GM19099 (cell line): Measurements from ENCODE around the gene TLR8.
A peak's percentile ranks its signal among the peaks of the same experiment; 100 is the strongest.

Experiments
- POLR2A ChIP-seq: IDR thresholded peaks from 3 replicates; pipeline ENCODE4 v1.6.1; 2011; ENCODE audit warnings: low read depth; ENCODE audit not compliant: insufficient read length; ENCODE audit errors: extremely low read depth

Gene TLR8

DNA sequence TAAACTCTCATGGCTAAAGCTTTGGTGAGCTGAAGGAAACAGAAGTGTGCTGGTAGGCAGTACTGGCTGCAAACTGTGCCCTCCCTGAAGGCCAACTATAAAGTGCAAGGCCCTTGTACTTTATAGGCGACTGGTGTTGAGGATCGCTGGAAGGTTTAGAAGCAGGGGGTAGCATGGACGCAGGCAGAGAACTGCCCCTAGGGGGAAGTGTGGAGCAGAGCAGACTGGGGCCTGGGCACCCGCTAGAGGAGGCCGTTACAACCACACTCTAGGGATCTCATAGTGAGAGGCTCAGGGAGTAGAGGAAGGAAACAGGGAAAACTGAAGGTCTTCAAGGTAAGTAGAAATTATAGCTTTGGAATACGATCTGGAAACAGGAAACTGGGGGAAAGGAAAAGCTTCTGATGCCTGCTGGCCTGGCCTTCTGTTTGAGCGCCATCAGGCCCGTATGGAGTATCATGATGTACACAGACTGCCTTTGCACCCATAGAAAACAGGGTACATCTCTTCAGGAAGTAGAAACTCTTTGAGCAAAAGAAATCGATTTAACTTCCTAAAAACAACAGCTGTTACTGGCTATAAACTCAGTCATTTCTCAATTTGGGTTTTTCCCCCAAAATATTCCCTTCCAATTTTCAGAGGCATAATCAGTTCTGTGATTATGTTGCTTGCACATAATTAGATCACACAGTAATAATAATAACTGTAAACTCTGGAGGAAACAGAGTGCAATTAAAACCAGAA lies 44.6 kb downstream of the TLR8 start:
- peak; percentile 52 for TF ChIP-seq POLR2A

GRCh38 chrX:12951595-12951975 lies 45.2 kb downstream of the TLR8 start:
- no peak for TF ChIP-seq POLR2A

- no peak for TF ChIP-seq POLR2A
Measured at GRCh38 chrX:12953420-12953819, 47.0 kb downstream of the TLR8 start.

DNA sequence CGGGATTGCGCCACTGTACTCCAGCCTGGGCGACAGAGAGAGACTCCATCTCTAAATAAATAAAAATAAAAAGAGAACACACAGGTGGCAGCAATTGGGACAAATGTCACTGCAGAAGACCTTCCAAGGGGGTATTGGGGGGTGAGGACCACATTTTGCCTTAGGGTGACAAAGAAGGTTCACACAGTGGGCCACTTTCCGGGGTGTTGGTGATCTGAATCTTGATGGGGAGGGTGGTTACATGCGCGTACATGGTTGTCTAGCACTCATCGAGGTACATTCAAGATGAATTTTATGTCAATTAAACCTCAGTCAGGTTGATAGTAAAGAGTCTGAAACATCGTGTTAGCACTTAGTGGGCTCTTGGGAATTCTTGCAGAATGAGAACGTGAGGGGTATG lies 48.0 kb downstream of the TLR8 start:
- no peak for TF ChIP-seq POLR2A

DNA sequence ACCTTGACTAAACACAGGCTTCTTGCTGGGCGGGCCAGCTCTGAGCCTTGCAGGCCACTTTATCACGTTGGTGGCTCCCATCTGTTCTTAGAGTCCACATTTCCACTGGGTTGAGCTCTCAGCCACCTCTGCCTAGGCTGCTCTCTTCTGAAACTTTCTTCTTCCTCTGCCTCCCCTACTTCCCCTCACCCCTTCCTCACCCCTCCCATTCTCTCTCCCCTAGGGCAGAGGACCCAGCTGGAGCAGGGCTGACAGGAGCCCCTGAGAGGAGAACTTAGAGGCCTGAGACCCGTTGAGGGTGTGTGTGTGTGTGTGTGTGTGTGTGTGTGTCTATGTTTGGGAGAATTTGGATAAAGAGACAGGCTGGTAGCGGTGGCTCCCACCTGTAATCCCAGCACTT lies 48.6 kb downstream of the TLR8 start:
- TF ChIP-seq POLR2A, result peak; percentile 34

GRCh38 chrX:12955882-12956703 lies 49.7 kb downstream of the TLR8 start:
- TF ChIP-seq POLR2A, result no peak

DNA sequence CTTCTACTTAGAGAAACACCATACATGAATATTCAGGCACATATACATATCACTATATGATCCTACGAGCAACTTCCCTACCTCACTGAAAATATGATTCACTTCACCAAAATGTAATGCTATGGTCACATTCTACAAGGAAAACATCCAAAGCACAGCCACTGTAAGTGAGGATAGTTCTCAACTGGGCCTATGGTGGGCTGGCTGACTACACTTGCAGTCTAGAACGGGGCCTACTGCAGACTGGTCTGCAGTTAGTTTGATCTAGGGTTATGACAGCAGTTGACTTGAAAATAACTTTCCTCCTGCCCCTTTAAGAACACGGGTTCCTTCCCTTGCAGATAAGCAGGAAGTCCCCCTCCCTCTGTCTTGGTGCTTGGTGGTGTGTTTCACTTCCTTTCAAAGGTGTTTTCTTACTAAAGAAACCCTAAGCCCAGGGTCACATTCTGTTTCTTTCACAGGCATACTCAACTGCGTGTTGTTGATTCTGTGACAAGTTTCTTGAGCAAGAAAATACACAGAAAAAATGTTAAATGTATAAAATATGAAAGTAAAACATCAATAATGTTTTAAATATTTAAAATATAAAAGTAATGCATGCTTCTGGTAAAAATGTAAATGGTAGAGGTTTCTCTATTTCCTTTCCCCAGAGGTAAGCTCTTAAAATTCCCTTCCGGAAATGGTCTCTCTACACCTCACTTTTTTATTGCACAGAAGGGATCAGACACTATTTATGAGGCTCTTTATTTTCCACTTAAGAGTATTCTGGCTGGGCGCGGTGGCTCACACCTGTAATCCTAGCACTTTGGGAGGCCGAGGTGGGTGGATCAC lies 50.5 kb downstream of the TLR8 start:
- TF ChIP-seq POLR2A, result peak; percentile 71

DNA sequence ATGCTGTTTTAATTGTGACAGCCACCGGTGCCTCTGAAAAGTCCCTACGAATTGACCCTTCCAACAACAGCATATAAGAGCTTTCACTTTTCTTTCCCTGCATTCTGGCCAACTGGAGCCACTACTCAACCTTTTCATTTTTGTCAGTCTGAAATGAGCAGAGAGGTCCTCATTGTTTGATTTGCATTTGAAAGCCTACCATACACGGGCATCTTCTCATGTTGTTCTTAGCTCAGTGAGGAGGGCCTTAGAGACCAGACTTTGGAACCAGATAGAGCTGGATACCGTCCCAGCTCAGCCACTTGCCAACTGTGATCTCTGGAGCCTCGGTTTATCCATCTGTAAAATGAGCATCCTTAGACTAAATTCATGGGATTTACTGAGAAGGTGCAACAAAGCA lies 51.6 kb downstream of the TLR8 start:
- TF ChIP-seq POLR2A, result no peak

- TF ChIP-seq POLR2A, result no peak
Measured at GRCh38 chrX:12958461-12958860, 52.0 kb downstream of the TLR8 start.

GRCh38 chrX:12961196-12961718 lies 54.8 kb downstream of the TLR8 start:
- no peak for TF ChIP-seq POLR2A

DNA sequence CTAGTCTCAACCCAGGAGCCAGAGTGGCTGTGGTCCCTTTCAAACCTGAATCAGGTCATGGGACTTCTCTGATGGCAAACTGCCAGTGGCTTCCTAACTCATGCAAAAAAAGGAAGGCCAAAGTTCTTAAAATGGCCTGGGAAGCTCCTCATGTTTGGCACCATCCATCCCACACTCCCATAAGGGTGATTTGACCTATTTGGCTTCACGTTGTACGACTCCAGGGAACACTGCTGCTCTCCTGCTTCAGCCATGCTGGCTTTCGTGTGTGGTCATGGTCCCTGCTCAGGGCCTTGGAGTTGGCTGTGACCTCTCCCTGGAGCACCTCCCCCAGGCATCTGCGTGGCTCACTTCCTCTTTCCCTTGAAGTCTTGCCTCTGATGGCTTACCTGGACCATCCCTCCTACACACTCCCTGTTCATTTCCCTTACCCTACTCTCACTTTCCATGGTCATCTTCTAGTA lies 55.7 kb downstream of the TLR8 start:
- no peak for TF ChIP-seq POLR2A

GRCh38 chrX:12965131-12965940 lies 58.9 kb downstream of the TLR8 start:
- no peak for TF ChIP-seq POLR2A

DNA sequence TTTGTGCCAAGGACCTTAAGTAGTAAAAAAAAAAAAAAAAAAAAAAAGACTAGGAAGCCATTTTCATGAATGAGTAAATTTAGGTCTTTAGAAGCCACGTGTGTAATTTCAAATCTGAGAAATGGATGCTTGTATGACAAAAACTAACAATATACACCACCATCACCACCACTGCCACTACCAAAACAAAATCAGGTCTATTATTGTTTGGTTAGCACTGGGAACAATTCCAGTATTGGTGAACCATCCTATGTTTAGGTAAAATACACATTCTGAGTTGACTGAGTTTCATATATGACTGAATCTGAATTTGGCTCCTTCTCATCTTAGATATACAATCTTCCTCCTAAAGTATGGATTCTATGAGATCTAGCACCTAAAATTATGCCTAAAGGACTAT lies 59.7 kb downstream of the TLR8 start:
- TF ChIP-seq POLR2A, result no peak

DNA sequence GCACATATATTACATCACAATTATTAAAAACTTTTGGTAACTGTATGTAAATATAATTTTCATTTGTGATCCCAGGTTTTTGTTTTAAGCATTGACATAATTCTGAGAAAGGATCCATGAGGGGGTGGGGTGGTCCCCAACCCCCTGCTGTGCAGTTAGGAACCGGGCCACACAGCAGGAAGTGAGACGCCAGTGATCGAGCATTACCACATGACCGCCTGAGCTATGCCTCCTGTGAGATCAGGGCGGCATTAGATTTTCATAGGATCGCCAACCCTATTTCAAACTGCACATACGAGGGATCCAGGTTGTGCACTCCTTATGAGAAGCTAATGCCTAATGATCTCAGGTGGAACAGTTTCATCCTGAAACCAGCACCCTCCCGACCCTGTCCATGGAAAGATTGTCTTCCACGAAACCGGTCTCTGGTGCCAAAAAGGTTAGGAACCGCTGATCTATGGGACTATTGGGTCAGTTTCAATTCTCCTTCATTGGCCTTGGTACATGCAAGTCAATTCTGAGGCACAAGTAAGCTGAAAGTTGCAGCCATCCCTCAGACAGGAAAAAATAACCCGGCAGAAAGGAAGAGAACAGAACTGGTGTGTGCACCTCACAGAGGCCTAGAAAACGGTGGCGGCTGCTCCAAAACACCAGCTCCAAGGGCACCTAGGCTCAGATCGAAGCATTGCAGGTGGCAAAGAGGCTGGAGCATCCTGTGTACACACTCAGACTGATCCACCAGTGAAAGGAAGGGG lies 61.5 kb downstream of the TLR8 start:
- no peak for TF ChIP-seq POLR2A

- TF ChIP-seq POLR2A, result peak; percentile 8
Measured at GRCh38 chrX:12970691-12971202, 64.3 kb downstream of the TLR8 start.
